Psoas muscle (tissue), 8 donors: ENCODE results near the gene TAGLN2. TPM values are rescaled to one million over a fixed set of nuclear protein-coding genes. Genes with fewer than 3 reads are reported as not detected.
"Not testable (repeated sequence)": the region's sequence is repeated elsewhere in the genome, so short reads cannot be mapped to it uniquely, and the experiment has no call there.

Source experiments
- ATAC-seq, 4 donors: fragments of 200-7000 bp; cut with Tn5 transposase; one replicate each; pipeline ENCODE4 v1.9.1; 2020; ENCODE audit warnings: moderate library complexity in 3 of 4, mild to moderate bottlenecking in 2 of 4
- DNase-seq, 2 donors: peaks; one replicate each; pipeline ENCODE4 v3.0.0-alpha.2; 2020
- H3K27ac ChIP-seq: fragments of 200-600 bp; one replicate; pipeline ENCODE4 v1.8.0; 2022
- H3K27me3 ChIP-seq, 3 donors: fragments of 200-600 bp in 1 of 3; one replicate each; pipeline versions ENCODE4 v1.6.1 to v1.8.0; 2013 to 2022; ENCODE audit warnings: low read length in 2 of 3, mild to moderate bottlenecking in 2 of 3, moderate library complexity in 1 of 3; ENCODE audit not compliant: insufficient read depth in 3 of 3
- H3K36me3 ChIP-seq, 2 donors: fragments of 200-600 bp in 1 of 2; one replicate each; pipeline versions ENCODE4 v1.6.1 to v1.8.0; 2013 to 2022; ENCODE audit warnings: low read depth in 1 of 2, mild to moderate bottlenecking in 1 of 2, moderate library complexity in 1 of 2; ENCODE audit not compliant: insufficient read depth in 1 of 2
- H3K4me1 ChIP-seq: fragments of 200-600 bp; one replicate; pipeline ENCODE4 v1.8.0; 2022
- H3K4me3 ChIP-seq: fragments of 200-600 bp; one replicate; pipeline ENCODE4 v1.8.0; 2022; ENCODE audit warnings: mild to moderate bottlenecking
- H3K9me3 ChIP-seq: fragments of 200-600 bp; one replicate; pipeline ENCODE4 v1.8.0; 2022
- CTCF ChIP-seq: fragments of 200-600 bp; IDR thresholded peaks from one replicate; pipeline ENCODE4 v1.8.0; 2022; ENCODE audit warnings: antibody characterized with exemption
- WGBS, 3 donors: extraction: QIAGEN DNeasy Blood & Tissue Kit; methylation state at CpG; one replicate each; pipeline versions ENCODE4 v1.1.6 to v1.1.7; 2013; 5-methylcytosine and 5-hydroxymethylcytosine counted together
- intact Hi-C, 2 donors: fragments of 100-400 bp; cut with DNase I; formaldehyde crosslinking; loops; one replicate each; pipeline versions ENCODE4 v1.11.0 to v1.14.2; 2022
- polyA plus RNA-seq, 3 donors: library from polyadenylated mRNA; stranded (reverse); fragments of 200-250 nt; gene quantifications; one replicate each; pipeline ENCODE4 v1.2.3, GENCODE V29; 2013
- total RNA-seq, 4 donors: library from RNA; stranded (reverse); fragmentation: NEBNext Ultra II Directional in 2 of 4; extraction: Animal tissue kit (Norgen Biotek cat#: 25700) in 2 of 4; gene quantifications; one replicate each; pipeline versions ENCODE4 v1.2.1 to v1.2.4, GENCODE V29; 2021 to 2023
- donor health status: healthy with polysubstance abuse.
- donor health status: DM: no; HTN: no; CAD: no; lungs with moderate emphysema.
- donor health status: Bipolar disorder and iron deficiency.
- donor health status: healthy.
- donor health status: DM: yes; HTN: yes; CAD: no.
- donor health status: DM: no; HTN: no; CAD: no.
- donor health status: DM: no; HTN: no; CAD: no.
- donor health status: DM: yes; HTN: yes; CAD: no.

TAGLN2 gene
- total and polyA plus RNA-seq, 7 donors: 29.6 to 91.6 (median 46.0) TPM

- Histone ChIP-seq H3K27ac (no peak overlapping the region), H3K36me3 (no peaks in the 10 kb centered on the region), H3K4me3 (no peak overlapping the region), H3K9me3 (no peaks in the 10 kb centered on the region), H3K4me1 (no peaks in the 10 kb centered on the region), H3K27me3 (no peaks in the 10 kb centered on the region)
- TF ChIP-seq CTCF: no peak
- DNase-seq: no peak
- 82 to 88% (median 84%) methylated on average over 9 of the region's 9 CpGs for WGBS, 3 donors
- intact Hi-C loops: no loop called here
- ATAC-seq: no peak
Observed at GRCh38 chr1:159908031-159908940, 17.0 kb downstream of the TAGLN2 start.

- TF ChIP-seq CTCF: no peak
- Histone ChIP-seq H3K9me3 (no peaks in the 10 kb centered on the region), H3K4me3 (no peak overlapping the region), H3K27me3 (no peaks in the 10 kb centered on the region), H3K4me1 (no peaks in the 10 kb centered on the region), H3K36me3 (no peaks in the 10 kb centered on the region), H3K27ac (no peak overlapping the region)
- intact Hi-C loops: no loop called here
- 63 to 68% (median 65%) methylated on average over 1 of the region's 1 CpG for WGBS, 3 donors
- ATAC-seq (no peak), DNase-seq (no peak)
Observed at GRCh38 chr1:159906960-159907359, 18.3 kb downstream of the TAGLN2 start.

GRCh38 chr1:159904036-159904435, 21.3 kb downstream of the TAGLN2 start:
- H3K4me3 ChIP-seq, ATAC-seq, H3K4me1 ChIP-seq, DNase-seq, intact Hi-C loops, H3K27ac ChIP-seq, H3K36me3 ChIP-seq, H3K9me3 ChIP-seq, H3K27me3 ChIP-seq: not testable (repeated sequence)
- WGBS, 3 donors: 65 to 85% (median 72%) methylated on average over 3 of the region's 3 CpGs

DNA sequence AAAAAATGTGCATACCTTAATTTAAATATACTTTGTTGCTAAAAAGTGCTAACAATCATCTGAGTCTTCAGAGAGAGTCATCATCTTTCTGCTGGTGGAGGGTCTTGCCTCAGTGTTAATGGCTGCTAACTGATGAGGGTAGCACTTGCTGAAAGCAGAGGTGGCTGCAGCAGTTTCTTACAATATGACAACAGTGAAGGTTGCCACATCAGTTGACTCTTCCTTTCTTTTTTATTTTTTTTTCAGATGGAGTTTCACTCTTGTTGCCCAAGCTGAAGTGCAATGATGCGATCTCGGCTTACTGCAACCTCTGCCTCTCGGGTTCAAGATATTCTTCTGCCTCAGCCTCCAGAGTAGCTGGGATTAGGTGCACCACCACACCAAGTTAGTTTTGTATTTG, 22.8 kb downstream of the TAGLN2 start:
- peaks cover 4% of the 10 kb centered on the region for H3K4me1 ChIP-seq

More for the DNA sequence above, 22.8 kb downstream of the TAGLN2 start:
- TF ChIP-seq CTCF: no peak
- WGBS, 3 donors: 93 to 97% (median 94%) methylated on average over 3 of the region's 3 CpGs
- intact Hi-C loops: no loop called here
- no peak for DNase-seq
- ATAC-seq: no peak
- H3K4me3 ChIP-seq: no peak overlapping the region
- no peak overlapping the region for H3K27ac ChIP-seq
- no peaks in the 10 kb centered on the region for H3K36me3 ChIP-seq
- H3K27me3 ChIP-seq: peaks cover 0 to 6% (median 0%) of the 10 kb centered on the region in 3 donors
- H3K9me3 ChIP-seq: no peaks in the 10 kb centered on the region
